KOPT-K1 (cell line): ENCODE measurements around the gene ATP2A3.

ENCODE experiments used
- H3K27ac ChIP-seq: fragments of 200-600 bp; sonication (generic); 2 replicates; pipeline ENCODE4 v1.5.1; 2016; ENCODE audit warnings: antibody characterized with exemption, mild to moderate bottlenecking, low read depth, low read length; ENCODE audit not compliant: poor library complexity, severe bottlenecking
- H3K36me3 ChIP-seq: fragments of 200-600 bp; sonication (generic); 2 replicates; pipeline ENCODE4 v1.5.1; 2017; ENCODE audit warnings: antibody characterized with exemption, mild to moderate bottlenecking, low read length, moderate library complexity; ENCODE audit not compliant: insufficient read depth
- H3K9me3 ChIP-seq: fragments of 200-600 bp; sonication (generic); 2 replicates; pipeline ENCODE4 v1.5.1; 2017; ENCODE audit warnings: antibody characterized with exemption, low read length, mild to moderate bottlenecking; ENCODE audit not compliant: insufficient read depth, poor library complexity, severe bottlenecking

ATP2A3 gene

DNA sequence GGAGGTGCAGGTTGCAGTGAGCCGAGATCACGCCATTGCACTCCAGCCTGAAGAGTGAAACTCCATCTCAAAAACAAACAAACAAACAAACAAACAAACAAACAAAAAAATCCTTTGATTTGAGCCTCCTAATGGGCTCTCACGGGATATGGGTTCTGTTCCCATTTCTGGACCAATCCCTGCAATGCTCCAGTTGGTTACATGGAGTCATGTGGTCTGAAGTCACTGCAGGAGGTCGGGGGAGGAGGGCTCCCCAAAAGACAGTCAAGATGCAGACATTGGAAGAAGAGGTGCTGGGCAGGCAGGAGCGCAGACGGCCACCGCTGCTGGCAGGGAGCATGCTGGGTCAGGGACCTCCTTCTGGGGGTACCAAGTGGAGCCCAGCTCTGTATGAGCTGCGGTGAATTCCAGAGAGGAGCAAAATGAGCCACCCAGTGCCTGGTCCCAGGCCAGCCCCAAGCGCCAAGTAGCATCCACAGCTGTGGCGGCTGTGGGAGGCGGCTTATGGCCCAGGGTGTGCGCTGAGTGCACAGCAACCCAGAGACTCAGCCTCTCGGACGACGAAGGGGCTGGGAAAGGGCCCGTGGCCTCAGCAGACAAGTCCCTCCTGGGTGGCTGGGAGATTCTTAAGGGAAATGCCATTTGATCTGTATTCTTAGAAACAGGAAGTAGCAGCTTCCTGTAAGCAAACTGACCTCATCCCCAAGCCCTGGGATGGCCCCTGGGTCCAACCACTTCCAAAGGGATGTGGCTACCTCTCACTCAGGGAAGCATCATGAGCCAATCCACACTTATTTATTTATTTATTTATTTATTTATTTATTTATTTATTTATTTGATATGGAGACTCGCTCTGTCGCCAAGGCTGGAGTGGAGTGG, 19.6 kb upstream of the ATP2A3 start:
- no peaks in the 10 kb centered on the region for H3K36me3 ChIP-seq
- no peak overlapping the region for H3K27ac ChIP-seq
- H3K9me3 ChIP-seq = no peaks in the 10 kb centered on the region

DNA sequence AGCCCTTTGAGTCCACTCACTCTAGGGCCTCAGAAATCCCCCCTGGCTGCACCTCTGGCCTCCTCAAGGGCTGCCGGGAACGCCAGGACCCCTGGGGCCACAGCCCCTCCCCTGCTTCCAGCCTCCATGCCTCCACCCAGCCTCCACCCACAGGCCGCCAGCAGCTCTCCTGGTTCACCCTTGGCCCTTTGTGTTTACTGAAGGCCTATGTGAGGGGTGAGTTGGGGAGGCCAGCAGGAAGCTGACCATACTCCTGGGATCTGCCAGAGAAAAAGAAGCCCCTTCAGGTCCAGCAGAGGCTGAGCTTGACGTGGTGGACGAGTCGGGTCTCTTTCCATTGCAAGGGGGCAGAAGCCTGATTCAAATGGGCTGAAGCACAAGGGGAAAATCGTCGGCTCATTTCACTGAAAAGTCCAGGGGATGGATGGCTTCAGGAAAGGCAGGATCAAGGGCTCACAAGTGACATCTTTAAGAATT, 18.3 kb upstream of the ATP2A3 start:
- no peaks in the 10 kb centered on the region for H3K36me3 ChIP-seq
- no peak overlapping the region for H3K27ac ChIP-seq
- H3K9me3 ChIP-seq = no peaks in the 10 kb centered on the region

DNA sequence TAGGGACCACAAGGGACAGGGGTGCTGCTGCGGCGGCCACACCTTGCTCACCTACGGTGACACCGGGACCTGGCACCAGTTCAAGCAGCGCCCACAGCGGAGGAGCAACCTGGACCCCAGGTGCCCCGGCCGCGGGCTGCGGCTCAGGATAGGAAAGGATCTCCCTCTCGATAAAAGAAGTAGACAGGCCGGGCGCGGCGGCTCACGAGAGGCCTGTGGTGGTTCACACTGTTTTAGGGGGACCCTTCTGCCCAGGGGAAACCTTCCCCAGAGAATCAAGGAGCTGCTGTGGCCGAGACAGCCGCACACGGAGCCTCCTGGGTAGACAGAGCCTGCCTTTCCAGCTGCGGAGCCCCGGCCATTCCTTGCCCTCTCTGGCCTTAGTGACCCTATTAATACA, 17.9 kb upstream of the ATP2A3 start:
- H3K27ac ChIP-seq = no peak overlapping the region
- no peaks in the 10 kb centered on the region for H3K9me3 ChIP-seq
- H3K36me3 ChIP-seq = no peaks in the 10 kb centered on the region

- H3K9me3 ChIP-seq = no peaks in the 10 kb centered on the region
- H3K36me3 ChIP-seq = no peaks in the 10 kb centered on the region
- H3K27ac ChIP-seq = no peak overlapping the region
Measured at GRCh38 chr17:3981455-3981854, 17.2 kb upstream of the ATP2A3 start.

DNA sequence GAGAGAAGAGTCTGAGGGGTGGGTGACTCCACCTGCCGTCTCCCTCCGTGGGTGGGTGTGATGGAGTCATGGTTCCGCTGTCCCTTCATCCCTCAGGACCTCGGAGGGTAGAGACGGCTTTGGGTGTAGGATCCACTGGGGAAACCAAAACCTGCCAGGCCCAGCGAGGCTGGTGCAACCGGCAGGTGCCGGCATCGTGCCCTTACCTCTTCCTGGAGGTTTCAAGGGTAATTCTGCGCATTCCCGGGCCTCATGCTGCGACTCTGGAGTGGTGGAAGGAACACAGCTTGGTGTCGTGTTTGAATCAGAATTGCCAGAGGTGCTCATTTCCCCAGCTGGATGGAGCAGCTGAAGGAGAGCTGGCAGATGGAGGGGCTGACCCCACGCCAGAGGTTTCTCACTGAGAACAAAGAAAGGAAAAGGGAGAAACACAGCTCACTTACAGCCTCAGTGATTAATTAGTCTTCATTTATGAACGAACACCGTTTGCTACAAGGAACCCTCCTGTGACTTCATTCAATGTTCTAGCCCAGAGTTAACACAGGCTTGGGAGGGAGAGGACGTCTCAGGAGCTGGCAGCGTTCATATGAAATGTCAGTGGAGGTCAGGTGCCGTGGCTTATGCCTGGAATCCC, 16.3 kb upstream of the ATP2A3 start:
- no peaks in the 10 kb centered on the region for H3K36me3 ChIP-seq
- H3K27ac ChIP-seq = no peak overlapping the region
- no peaks in the 10 kb centered on the region for H3K9me3 ChIP-seq

- H3K27ac ChIP-seq = no peak overlapping the region
- peaks cover 10% of the 10 kb centered on the region for H3K9me3 ChIP-seq
- no peaks in the 10 kb centered on the region for H3K36me3 ChIP-seq
Measured at GRCh38 chr17:3979290-3979611, 15.0 kb upstream of the ATP2A3 start.

DNA sequence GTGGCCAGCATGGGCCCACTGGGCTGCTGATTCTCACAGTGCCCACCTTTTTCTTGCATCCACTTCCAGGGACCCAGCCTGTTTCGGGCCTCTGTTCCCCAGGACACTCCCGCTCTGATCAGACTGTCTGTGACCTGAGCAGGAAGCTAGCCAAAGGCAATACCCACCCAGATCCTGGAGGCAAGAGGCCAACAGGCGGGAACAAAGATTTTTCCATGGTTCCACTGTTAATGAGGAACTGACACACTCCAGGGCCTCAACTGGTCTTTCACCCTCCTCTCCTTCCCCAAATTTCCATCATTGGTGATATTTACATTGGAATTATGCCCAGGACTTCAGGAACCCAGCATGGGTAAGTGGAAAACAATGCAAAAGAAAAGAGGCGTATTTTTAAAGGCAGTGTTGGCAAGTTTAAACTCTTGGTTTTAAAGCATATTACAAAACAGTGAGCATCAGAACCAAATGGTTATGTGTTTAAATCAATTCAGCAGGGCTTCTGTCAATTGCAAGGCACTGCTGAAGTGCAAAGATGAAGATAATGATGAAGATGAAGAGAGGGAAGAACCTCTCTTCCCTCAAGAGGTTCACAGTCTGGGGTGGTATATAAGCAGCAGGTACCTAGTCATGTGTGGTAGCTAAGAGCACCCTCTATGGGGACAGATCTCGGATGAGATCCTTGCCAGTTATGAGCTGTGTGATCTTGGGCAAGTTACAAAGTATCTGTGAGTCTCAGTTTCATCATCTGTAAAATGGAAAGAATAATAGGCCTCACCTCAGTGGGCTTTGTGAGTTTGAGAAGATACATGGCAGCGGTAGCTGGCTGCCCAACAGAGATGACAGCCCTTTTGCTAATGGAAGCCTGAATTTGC, 14.4 kb upstream of the ATP2A3 start:
- peaks cover 13% of the 10 kb centered on the region for H3K9me3 ChIP-seq
- H3K36me3 ChIP-seq = no peaks in the 10 kb centered on the region
- no peak overlapping the region for H3K27ac ChIP-seq

DNA sequence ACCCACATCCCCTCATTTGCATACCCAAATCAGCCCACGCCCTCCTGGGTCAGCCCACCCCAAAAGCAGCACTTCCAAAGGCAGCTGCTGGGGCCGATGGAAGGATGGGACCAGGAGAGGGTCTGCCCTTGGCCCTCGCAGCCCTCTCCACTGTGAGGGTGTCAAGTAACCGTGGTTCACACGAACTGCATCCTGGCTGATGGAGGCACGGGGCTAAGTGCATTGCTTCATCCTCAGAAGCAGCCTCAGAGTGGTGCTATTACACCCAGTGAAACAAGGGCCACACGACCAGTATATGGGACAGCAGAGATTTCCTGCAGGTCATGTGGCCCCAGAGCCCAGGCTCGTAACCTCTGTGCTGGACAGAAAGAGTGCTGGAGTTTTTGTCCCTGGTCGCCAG, 13.2 kb upstream of the ATP2A3 start:
- Histone ChIP-seq H3K36me3 (no peaks in the 10 kb centered on the region), H3K27ac (no peak overlapping the region), H3K9me3 (peaks cover 13% of the 10 kb centered on the region)

- Histone ChIP-seq H3K27ac (no peak overlapping the region), H3K36me3 (no peaks in the 10 kb centered on the region), H3K9me3 (peaks cover 13% of the 10 kb centered on the region)
Measured at GRCh38 chr17:3976675-3977171, 12.5 kb upstream of the ATP2A3 start.

DNA sequence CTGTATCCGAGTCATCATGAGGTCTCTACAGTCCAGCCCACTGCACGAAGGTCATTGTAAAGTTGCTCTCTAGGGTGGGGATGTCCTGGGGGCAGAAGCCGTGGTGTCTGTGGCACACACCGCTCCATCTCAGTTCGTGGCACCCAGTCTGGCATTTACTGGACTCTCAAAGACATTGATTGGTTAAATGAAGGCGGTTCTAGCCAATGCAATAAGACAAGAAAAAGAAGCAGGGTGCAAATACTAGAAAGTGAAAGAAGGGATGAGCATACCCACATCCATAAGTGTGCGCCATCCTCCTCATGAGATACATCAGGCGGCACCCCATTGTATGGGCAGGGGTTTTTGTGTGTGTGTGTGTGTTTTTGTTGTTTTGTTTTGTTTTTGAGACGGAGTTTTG, 10.7 kb upstream of the ATP2A3 start:
- H3K36me3 ChIP-seq = no peaks in the 10 kb centered on the region
- no peak overlapping the region for H3K27ac ChIP-seq
- peaks cover 13% of the 10 kb centered on the region for H3K9me3 ChIP-seq

- no peaks in the 10 kb centered on the region for H3K36me3 ChIP-seq
- H3K27ac ChIP-seq = no peak overlapping the region
Measured at GRCh38 chr17:3974138-3974687, 10.0 kb upstream of the ATP2A3 start.

DNA sequence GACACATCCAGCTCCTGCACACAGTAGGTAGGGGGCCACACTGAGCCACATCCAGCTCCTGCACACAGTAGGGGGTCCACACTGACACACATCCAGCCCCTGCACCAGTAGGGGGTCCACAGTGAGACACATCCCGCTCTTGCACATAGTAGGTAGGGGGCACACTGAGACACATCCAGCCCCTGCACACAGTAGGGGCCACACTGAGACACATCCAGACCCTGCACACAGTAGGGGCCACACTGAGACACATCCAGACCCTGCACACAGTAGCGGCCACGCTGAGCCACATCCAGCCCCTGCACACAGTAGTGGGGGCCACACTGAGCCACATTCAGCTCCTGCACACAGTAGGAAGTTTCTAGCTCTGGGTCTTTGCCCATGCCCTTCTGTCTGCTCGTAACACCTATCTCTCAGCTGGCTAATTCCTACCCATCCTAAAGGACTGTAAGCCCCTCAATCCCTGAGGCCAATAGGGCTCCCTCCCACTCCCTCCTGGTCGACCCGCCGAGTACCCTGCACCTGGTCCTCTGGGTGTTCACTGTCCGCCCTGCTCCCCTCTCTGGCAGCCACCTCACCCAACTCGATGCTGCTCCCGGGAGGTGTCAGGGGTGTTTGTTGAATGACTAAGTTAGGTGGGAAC, 9.4 kb upstream of the ATP2A3 start:
- Histone ChIP-seq H3K27ac (no peak overlapping the region), H3K36me3 (no peaks in the 10 kb centered on the region), H3K9me3 (peaks cover 13% of the 10 kb centered on the region)

More at GRCh38 chr17:3974138-3974687, 10.0 kb upstream of the ATP2A3 start:
- H3K9me3 ChIP-seq = peaks cover 13% of the 10 kb centered on the region

DNA sequence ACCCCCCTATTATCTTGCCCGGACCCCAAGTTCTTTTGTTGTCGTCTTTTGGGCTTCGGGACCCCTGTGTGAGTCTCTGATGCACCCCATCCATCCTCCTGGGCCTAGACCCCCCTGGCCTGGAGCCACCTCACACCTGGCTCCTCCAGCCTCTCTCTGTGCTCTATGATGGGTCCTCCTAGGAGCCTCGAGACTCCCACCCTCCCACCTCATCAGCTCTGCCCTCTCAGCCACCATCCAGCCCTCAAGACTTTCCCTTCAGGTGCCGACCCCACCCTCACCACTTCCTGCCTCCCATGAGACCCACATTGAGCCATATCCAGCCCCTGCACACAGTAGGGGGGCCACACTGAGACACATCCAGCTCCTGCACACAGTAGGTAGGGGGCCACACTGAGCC, 8.7 kb upstream of the ATP2A3 start:
- peak overlapping the region; percentile 42 for H3K27ac ChIP-seq
- H3K36me3 ChIP-seq = no peaks in the 10 kb centered on the region
- peaks cover 13% of the 10 kb centered on the region for H3K9me3 ChIP-seq

- H3K9me3 ChIP-seq = peaks cover 13% of the 10 kb centered on the region
- no peaks in the 10 kb centered on the region for H3K36me3 ChIP-seq
- H3K27ac ChIP-seq = peak overlapping the region; percentile 42
Measured at GRCh38 chr17:3972281-3972731, 8.1 kb upstream of the ATP2A3 start.
